ENCODE measurements around the gene GPS1. TPM values are rescaled to one million over a fixed set of nuclear protein-coding genes. Genes with fewer than 3 reads are reported as not detected.

GPS1 gene
- total RNA-seq, 3 donors from 2014 or later = 68.8 to 95.4 (median 94.4) TPM

DNA sequence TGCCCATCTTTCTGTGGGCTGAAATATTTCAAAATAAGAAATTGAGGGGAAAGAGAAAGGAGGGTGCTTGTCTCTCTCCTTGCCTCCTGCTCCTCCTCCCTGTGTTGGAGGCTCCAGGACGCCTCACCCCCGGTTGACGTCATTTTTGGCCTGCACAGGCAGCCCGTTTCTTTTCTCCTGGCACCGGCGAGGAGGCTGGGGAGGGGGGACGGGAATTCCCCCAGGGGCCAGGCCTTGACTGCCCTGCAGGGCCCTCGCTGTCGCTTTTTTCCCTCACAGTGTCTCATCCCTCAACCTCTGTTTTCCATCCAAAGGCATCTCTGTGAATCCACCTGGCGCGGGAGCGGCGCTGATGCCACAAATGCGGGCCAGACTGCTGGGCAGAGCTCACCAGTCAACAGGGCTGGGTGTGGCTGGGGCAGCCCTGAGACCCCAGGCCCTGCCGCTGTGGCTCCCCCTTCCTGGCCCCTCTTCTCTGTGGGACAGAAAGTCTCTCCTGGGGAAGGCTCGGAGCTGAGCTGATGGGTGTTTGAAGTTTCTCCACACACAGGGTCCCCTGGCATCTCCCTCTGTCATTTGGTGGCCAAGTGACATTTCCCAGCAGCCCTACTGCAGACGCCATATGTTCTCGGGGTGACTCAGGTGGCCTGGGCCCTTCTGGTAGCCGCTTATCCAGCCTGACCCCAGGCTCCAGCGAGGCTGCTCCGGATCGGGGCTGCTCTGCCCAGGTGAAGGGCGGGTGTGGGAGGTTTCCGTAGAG, 45.0 kb upstream of the GPS1 start:
- TF ChIP-seq CTCF (IDR thresholded peaks at IDR 0.05) (no peak), POLR2AphosphoS5 (IDR thresholded peaks at IDR 0.05) (no peak), POLR2A (IDR thresholded peaks at IDR 0.05) (no peak)
- peaks cover 4 to 8% of the 10 kb centered on the region in 2 donors for H3K4me1 ChIP-seq
- H3K9me3 ChIP-seq = no peaks in the 10 kb centered on the region
- H3K4me3 ChIP-seq = no peak overlapping the region
- no peaks in the 10 kb centered on the region for H3K36me3 ChIP-seq
- no peak for DNase-seq (ENCODE audit: low spot score in 2 of 2)
- no peaks in the 10 kb centered on the region for H3K27me3 ChIP-seq
- no peak overlapping the region for H3K27ac ChIP-seq
- intact Hi-C loops (cut with DNase I; ENCODE audit: low total_unique reads) = loop anchor here (5.0 kb wide), 1 partner anchor 114 kb away; the partner anchor contains the start of genes ALYREF and ANAPC11

DNA sequence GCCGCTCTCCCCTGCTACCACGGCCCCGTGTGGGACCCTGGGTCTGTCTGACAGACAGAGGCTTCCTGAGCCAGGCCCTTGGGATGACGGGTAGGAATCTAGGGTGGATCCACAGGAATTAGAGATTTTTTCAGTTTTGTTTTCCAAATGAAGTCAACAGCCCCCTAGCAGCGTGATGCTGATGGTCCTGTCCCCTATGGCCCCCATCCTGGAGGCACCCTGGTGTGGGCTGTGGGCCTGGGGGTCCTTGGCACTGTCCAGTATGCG, 44.5 kb upstream of the GPS1 start:
- no peak overlapping the region for H3K27ac ChIP-seq
- H3K9me3 ChIP-seq = no peaks in the 10 kb centered on the region
- intact Hi-C loops (cut with DNase I; ENCODE audit: low total_unique reads) = loop anchor here (5.0 kb wide), 1 partner anchor 115 kb away; the partner anchor contains the start of genes ALYREF and ANAPC11
- no peaks in the 10 kb centered on the region for H3K27me3 ChIP-seq
- no peak for DNase-seq (ENCODE audit: low spot score in 2 of 2)
- H3K4me3 ChIP-seq = no peak overlapping the region
- TF ChIP-seq POLR2AphosphoS5 (IDR thresholded peaks at IDR 0.05) = no peak
- no peaks in the 10 kb centered on the region for H3K36me3 ChIP-seq
- H3K4me1 ChIP-seq = peaks cover 4 to 8% of the 10 kb centered on the region in 2 donors

DNA sequence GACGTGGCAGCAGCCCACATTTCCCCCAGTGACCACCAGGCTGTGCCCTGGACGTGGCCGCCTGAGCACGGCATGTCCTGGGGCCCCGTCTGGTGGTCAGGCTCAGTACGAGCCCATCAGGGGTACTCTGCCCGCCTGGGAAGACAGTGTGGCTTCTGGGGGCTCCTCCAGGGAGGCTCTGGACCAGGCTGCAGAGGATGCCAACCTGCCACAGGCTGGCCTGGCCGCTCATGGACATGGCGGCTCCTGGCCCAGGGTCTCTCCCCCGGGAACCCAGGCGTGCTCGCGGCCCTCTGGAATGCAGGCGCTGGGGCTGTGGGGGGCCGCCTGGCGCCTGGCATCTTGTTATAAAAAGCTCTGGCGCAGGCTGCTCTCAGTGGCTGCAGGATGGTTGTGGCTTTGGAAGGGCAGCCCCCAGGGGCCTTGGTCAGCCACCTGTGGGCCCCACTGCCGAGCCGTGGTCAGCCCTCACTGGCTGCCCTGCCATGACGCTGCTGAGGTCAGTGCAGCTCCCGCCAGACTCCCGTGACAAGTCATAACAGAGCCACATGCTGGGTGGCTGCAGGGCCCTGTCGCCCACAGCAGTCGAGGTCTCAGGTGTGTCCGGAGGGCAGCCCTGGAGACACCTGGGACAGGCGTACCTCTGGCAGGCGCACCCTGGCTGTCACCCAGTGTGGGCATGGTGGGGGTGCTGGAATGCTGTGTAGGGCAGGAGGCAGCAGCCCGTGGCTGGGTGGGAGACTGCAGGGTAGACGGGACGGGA, 44.0 kb upstream of the GPS1 start:
- no peaks in the 10 kb centered on the region for H3K36me3 ChIP-seq
- H3K27me3 ChIP-seq = no peaks in the 10 kb centered on the region
- intact Hi-C loops (cut with DNase I; ENCODE audit: low total_unique reads) = loop anchor here (5.0 kb wide), 1 partner anchor 115 kb away; the partner anchor contains the start of genes ALYREF and ANAPC11
- TF ChIP-seq POLR2AphosphoS5 (IDR thresholded peaks at IDR 0.05) (no peak), CTCF (IDR thresholded peaks at IDR 0.05) (no peak), POLR2A (IDR thresholded peaks at IDR 0.05) (no peak)
- H3K4me3 ChIP-seq = no peak overlapping the region
- peaks cover 4 to 8% of the 10 kb centered on the region in 2 donors for H3K4me1 ChIP-seq
- H3K27ac ChIP-seq = no peak overlapping the region
- no peaks in the 10 kb centered on the region for H3K9me3 ChIP-seq
- DNase-seq (ENCODE audit: low spot score in 2 of 2) = no peak

DNA sequence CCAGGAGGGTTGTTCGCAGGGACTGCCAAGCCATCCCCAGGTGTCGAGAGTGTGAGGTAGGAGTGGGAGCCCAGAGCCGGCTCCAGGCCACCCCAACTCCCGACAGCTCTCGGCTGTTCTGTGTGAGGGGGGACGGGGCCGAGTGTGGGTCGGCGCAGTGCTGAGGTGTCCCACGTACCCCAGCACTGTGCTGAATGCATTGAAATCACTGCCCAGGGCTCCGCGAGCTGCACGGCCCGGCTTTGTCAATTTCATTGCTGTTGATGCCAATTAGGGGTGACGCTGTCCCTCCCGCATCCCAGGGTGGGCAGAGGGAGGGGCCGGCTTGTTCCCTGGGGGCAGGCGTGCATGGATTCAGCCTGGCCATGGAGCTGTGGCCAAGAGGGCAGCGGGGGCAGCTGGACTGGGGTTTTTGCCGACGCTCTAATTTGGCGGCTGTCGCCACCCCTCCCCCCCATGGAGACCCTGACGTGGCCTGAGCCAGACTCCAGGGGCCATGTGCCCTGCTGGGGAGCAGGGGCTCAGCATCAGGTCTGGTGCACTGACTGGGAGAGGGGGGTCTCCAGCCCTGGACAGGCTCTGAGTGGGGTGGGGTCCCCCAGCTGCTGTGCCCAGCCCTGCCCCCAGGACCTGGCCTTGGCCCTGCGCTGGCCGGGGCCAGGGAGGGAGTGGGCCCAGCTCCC, 43.3 kb upstream of the GPS1 start:
- no peak overlapping the region for H3K4me3 ChIP-seq
- no peaks in the 10 kb centered on the region for H3K36me3 ChIP-seq
- no peak for DNase-seq (ENCODE audit: low spot score in 2 of 2)
- H3K9me3 ChIP-seq = no peaks in the 10 kb centered on the region
- no peak for TF ChIP-seq POLR2A (IDR thresholded peaks at IDR 0.05)
- TF ChIP-seq CTCF (IDR thresholded peaks at IDR 0.05) = no peak
- TF ChIP-seq POLR2AphosphoS5 (IDR thresholded peaks at IDR 0.05) = no peak
- H3K27me3 ChIP-seq = no peaks in the 10 kb centered on the region
- H3K27ac ChIP-seq = no peak overlapping the region
- H3K4me1 ChIP-seq = peaks cover 2% of the 10 kb centered on the region in 2 donors
- intact Hi-C loops (cut with DNase I; ENCODE audit: low total_unique reads) = loop anchor here (5.0 kb wide), 1 partner anchor 116 kb away; the partner anchor contains the start of genes ALYREF and ANAPC11

DNA sequence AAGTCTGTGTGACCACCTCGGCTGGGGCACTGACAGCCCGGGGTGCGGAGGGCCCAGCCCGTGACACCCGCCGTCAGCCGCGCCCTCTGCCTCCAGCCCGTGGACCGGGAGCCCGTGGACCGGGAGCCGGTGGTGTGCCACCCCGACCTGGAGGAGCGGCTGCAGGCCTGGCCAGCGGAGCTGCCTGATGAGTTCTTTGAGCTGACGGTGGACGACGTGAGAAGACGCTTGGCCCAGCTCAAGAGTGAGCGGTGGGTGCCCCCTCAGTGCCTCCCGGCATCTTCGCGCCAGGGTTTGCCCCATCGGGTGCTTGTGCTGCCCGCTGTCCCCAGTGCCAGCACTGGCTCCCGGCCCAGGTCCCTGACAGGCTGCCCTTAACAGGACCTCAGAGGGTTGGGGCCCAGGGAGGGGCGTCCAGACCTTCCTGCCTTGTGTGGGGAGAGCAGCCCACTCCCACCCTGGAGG, 42.7 kb upstream of the GPS1 start:
- no peak for DNase-seq (ENCODE audit: low spot score in 2 of 2)
- no peaks in the 10 kb centered on the region for H3K36me3 ChIP-seq
- TF ChIP-seq CTCF (IDR thresholded peaks at IDR 0.05) (no peak), POLR2AphosphoS5 (IDR thresholded peaks at IDR 0.05) (no peak), POLR2A (IDR thresholded peaks at IDR 0.05) (no peak)
- H3K27ac ChIP-seq = no peak overlapping the region
- no peaks in the 10 kb centered on the region for H3K27me3 ChIP-seq
- H3K4me3 ChIP-seq = no peak overlapping the region
- no peaks in the 10 kb centered on the region for H3K4me1 ChIP-seq
- H3K9me3 ChIP-seq = no peaks in the 10 kb centered on the region
- intact Hi-C loops (cut with DNase I; ENCODE audit: low total_unique reads) = loop anchor here (5.0 kb wide), 1 partner anchor 117 kb away; the partner anchor contains the start of genes ALYREF and ANAPC11
